Thymus (tissue), 14 donors: Measurements from ENCODE around the gene MAT2A. TPM values are rescaled to one million over a fixed set of nuclear protein-coding genes. Genes with fewer than 3 reads are reported as not detected.

Experiments used
- DNase-seq, 9 donors: peaks; one replicate each; pipeline ENCODE4 v3.0.0-alpha.2; 2013; ENCODE audit warnings: low spot score in 9 of 9, low read depth in 6 of 9, missing footprints in 1 of 9
- H3K27ac ChIP-seq, 2 donors: one replicate each; pipeline ENCODE4 v1.5.1; 2013; ENCODE audit warnings: control low read depth in 1 of 2, low read depth in 1 of 2, low read length in 1 of 2, mild to moderate bottlenecking in 1 of 2, moderate library complexity in 1 of 2
- H3K27me3 ChIP-seq, 2 donors: one replicate each; pipeline ENCODE4 v1.5.1; 2013; ENCODE audit warnings: low read length in 1 of 2; ENCODE audit not compliant: control insufficient read depth in 2 of 2, insufficient read depth in 1 of 2
- H3K36me3 ChIP-seq, 2 donors: one replicate each; pipeline ENCODE4 v1.5.1; 2013; ENCODE audit warnings: low read length in 1 of 2, mild to moderate bottlenecking in 1 of 2, moderate library complexity in 1 of 2; ENCODE audit not compliant: control insufficient read depth in 2 of 2, insufficient read depth in 2 of 2
- H3K4me1 ChIP-seq, 2 donors: one replicate each; pipeline ENCODE4 v1.5.1; 2013; ENCODE audit warnings: low read length in 2 of 2; ENCODE audit not compliant: control insufficient read depth in 2 of 2, insufficient read depth in 2 of 2
- H3K4me3 ChIP-seq, 2 donors: one replicate each; pipeline ENCODE4 v1.5.1; 2013; ENCODE audit warnings: low read length in 2 of 2, control low read depth in 1 of 2, mild to moderate bottlenecking in 1 of 2
- H3K9me3 ChIP-seq, 2 donors: one replicate each; pipeline ENCODE4 v1.5.1; 2013; ENCODE audit warnings: low read length in 1 of 2, mild to moderate bottlenecking in 1 of 2; ENCODE audit not compliant: control insufficient read depth in 2 of 2, insufficient read depth in 1 of 2
- WGBS: extraction: QIAGEN DNeasy Blood & Tissue Kit; methylation state at CpG from one replicate; pipeline ENCODE4 v1.1.7; 2013; 5-methylcytosine and 5-hydroxymethylcytosine counted together
- long read RNA-seq, 10 donors: transcript quantifications; one replicate each; lab custom pipeline, GENCODE V29; 2026
- polyA plus RNA-seq: library from polyadenylated mRNA; stranded (reverse); fragments of 200-250 nt; gene quantifications from one replicate; pipeline ENCODE4 v1.2.3, GENCODE V29; 2013
- total RNA-seq: library from RNA; stranded (reverse); fragments of 120-200 nt; gene quantifications from one replicate; pipeline ENCODE4 v1.2.4, GENCODE V29; 2013
- donor health status: healthy.

The MAT2A gene
- 78.4 TPM for total RNA-seq
- 98.0 TPM for polyA plus RNA-seq
- long read RNA-seq, donor 1, transcript MAT2A-201 (9 exons, 2,819 nt), result major isoform, 6 of 6 reads
- long read RNA-seq, donor 1, partial matches to known transcripts, result 0 of 6 reads
- long read RNA-seq, donor 1, other reads (novel, unspliced or antisense), result 0 of 6 reads
- long read RNA-seq, donor 2, transcript MAT2A-201 (9 exons, 2,819 nt), result major isoform, 35 of 139 reads
- long read RNA-seq, donor 2, partial matches to known transcripts, result 89 of 139 reads
- long read RNA-seq, donor 2, other reads (novel, unspliced or antisense), result 13 of 139 reads
- long read RNA-seq, donor 3, transcript MAT2A-203 (2 exons, 583 nt), result minor isoform, 5 of 125 reads
- long read RNA-seq, donor 3, transcript MAT2A-201 (9 exons, 2,819 nt), result major isoform, 58 of 125 reads
- long read RNA-seq, donor 3, partial matches to known transcripts, result 60 of 125 reads
- long read RNA-seq, donor 3, other reads (novel, unspliced or antisense), result 0 of 125 reads
- long read RNA-seq, donor 4, transcript MAT2A-201 (9 exons, 2,819 nt), result major isoform, 20 of 34 reads
- long read RNA-seq, donor 4, partial matches to known transcripts, result 11 of 34 reads
- long read RNA-seq, donor 4, other reads (novel, unspliced or antisense), result 0 of 34 reads
- long read RNA-seq, donor 5, transcript MAT2A-201 (9 exons, 2,819 nt), result major isoform, 48 of 250 reads
- long read RNA-seq, donor 5, partial matches to known transcripts, result 201 of 250 reads
- long read RNA-seq, donor 5, other reads (novel, unspliced or antisense), result 0 of 250 reads
- long read RNA-seq, donor 6, transcript MAT2A-201 (9 exons, 2,819 nt), result major isoform, 14 of 37 reads
- long read RNA-seq, donor 6, partial matches to known transcripts, result 21 of 37 reads
- long read RNA-seq, donor 6, other reads (novel, unspliced or antisense), result 0 of 37 reads
- long read RNA-seq, donor 7, transcript MAT2A-201 (9 exons, 2,819 nt), result major isoform, 5 of 54 reads
- long read RNA-seq, donor 7, partial matches to known transcripts, result 48 of 54 reads
- long read RNA-seq, donor 7, other reads (novel, unspliced or antisense), result 0 of 54 reads
- long read RNA-seq, donor 8, transcript MAT2A-201 (9 exons, 2,819 nt), result major isoform, 24 of 69 reads
- long read RNA-seq, donor 8, partial matches to known transcripts, result 44 of 69 reads
- long read RNA-seq, donor 8, other reads (novel, unspliced or antisense), result 0 of 69 reads
- long read RNA-seq, donor 9, transcript MAT2A-201 (9 exons, 2,819 nt), result major isoform, 15 of 30 reads
- long read RNA-seq, donor 9, partial matches to known transcripts, result 14 of 30 reads
- long read RNA-seq, donor 9, other reads (novel, unspliced or antisense), result 0 of 30 reads
- long read RNA-seq, donor 10, transcript MAT2A-201 (9 exons, 2,819 nt), result major isoform, 20 of 41 reads
- long read RNA-seq, donor 10, partial matches to known transcripts, result 21 of 41 reads
- long read RNA-seq, donor 10, other reads (novel, unspliced or antisense), result 0 of 41 reads

- Histone ChIP-seq H3K4me1 (peaks cover 8 to 23% of the 10 kb centered on the region in 2 donors), H3K27ac (peak within 1 kb of the TSS; percentile 96 to 98), H3K9me3 (no peaks in the 10 kb centered on the region), H3K4me3 (peak within 1 kb of the TSS; percentile 65 to 88), H3K27me3 (no peaks in the 10 kb centered on the region), H3K36me3 (peaks cover 19 to 34% of the 10 kb centered on the region in 2 donors)
- under 1% methylated on average over 92 of the region's 92 CpGs for WGBS
- peak; percentile 71 to 95 (median 88) for DNase-seq
Observed at GRCh38 chr2:85538507-85539360, at the start of gene MAT2A. Gene MAT2A, plus strand, starts transcription at chr2:85539168. Its CDS starts 120 bp downstream, at chr2:85539288.

DNA sequence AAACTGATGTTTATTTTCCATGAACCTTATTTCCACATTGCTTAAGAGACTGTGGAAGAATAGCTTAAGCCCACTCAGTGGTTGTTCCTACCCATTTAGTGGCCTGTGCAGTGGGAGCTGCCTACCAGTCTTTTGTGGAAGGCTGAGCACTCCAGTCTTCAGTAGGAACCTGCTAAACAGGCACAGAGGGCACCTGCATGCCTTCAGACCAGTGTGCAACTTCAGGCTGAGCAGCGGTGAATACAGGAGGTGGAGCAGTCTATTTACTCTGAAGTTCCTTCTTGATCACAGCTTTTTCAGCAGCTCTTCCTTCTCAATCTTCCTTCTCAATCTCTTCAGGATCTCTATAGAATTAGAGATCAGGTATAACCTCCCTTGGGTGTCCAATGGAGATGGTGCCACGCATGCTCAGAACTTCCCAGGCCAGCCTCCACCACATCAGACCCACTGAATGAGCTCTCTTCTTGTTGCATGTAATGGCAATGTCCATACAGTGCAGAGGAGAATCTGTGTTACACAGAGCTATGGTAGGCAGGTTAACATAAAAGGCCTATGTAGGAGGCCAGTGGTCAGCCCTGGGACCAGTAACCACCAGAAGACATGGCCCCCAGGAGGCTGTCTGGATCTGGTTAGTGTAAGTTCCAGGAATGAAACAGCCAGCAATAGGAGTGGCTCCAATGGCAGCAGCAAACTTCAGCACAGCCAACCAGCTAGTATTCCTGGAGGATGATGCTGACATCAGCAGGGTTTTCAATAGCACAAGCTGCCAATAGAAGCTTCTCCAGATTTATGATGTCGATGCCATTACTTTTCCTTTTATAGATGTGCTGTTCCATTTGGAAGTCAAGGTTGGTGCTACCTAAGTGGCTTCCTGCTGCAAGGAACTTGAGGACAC lies 47.9 kb upstream of the MAT2A start:
- no peaks in the 10 kb centered on the region for H3K4me1 ChIP-seq
- WGBS, result 99% methylated on average over 3 of the region's 3 CpGs
- DNase-seq, result no peak

GRCh38 chr2:85496436-85496835 lies 42.5 kb upstream of the MAT2A start:
- no peaks in the 10 kb centered on the region for H3K4me1 ChIP-seq
- no peak for DNase-seq
- H3K27ac ChIP-seq, result no peak overlapping the region
- no peak overlapping the region for H3K4me3 ChIP-seq
- no peaks in the 10 kb centered on the region for H3K9me3 ChIP-seq
- H3K27me3 ChIP-seq, result no peaks in the 10 kb centered on the region
- 100% methylated on average over 1 of the region's 1 CpG for whole genome bisulfite sequencing
- no peaks in the 10 kb centered on the region for H3K36me3 ChIP-seq

More for the DNA sequence above, 47.9 kb upstream of the MAT2A start:
- Histone ChIP-seq H3K4me3 (no peak overlapping the region), H3K27me3 (no peaks in the 10 kb centered on the region), H3K9me3 (peaks cover 0 to 9% of the 10 kb centered on the region in 2 donors), H3K36me3 (no peaks in the 10 kb centered on the region), H3K27ac (no peak overlapping the region)

DNA sequence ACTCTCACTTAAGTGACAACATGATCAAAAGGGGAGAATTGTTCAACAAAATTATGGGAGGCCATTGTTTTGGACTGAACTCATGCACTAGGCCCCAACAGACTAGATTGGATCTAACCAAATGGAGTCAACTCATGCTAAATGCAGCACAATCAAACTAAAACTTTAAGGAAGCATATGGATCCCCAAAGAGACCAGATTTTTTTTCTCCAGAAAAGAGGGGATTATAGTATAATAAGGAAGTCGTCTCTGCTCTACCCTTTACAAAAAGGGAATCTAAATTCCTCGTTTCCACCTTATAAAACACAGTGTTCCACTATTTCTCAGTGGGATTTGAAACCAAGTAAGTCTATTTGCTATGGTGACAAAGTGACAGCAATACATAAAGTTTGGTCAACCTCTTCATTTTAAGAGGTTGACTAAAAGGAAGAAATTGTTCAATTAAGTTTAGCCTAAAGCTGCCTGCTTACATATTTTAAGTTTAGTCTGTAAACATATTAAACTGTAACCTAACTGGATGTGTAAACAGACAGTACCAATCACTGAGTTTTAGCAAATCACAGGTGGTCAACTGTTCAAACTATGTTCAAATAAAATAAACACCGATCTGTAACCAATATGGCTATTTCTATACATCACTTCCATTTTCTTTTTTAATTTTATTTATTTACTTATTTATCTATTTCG lies 40.9 kb upstream of the MAT2A start:
- no peaks in the 10 kb centered on the region for H3K36me3 ChIP-seq
- no peak overlapping the region for H3K4me3 ChIP-seq
- DNase-seq, result no peak
- no peaks in the 10 kb centered on the region for H3K9me3 ChIP-seq
- 97% methylated on average over 4 of the region's 4 CpGs for WGBS
- no peaks in the 10 kb centered on the region for H3K4me1 ChIP-seq
- H3K27me3 ChIP-seq, result no peaks in the 10 kb centered on the region
- H3K27ac ChIP-seq, result no peak overlapping the region

GRCh38 chr2:85501248-85501647 lies 37.7 kb upstream of the MAT2A start:
- DNase-seq, result no peak
- no peaks in the 10 kb centered on the region for H3K36me3 ChIP-seq
- H3K27ac ChIP-seq, result no peak overlapping the region
- 58% methylated on average over 3 of the region's 3 CpGs for WGBS
- H3K27me3 ChIP-seq, result no peaks in the 10 kb centered on the region
- no peaks in the 10 kb centered on the region for H3K9me3 ChIP-seq
- peaks cover 0 to 4% of the 10 kb centered on the region in 2 donors for H3K4me1 ChIP-seq
- H3K4me3 ChIP-seq, result no peak overlapping the region

- H3K9me3 ChIP-seq, result no peaks in the 10 kb centered on the region
- H3K27ac ChIP-seq, result no peak overlapping the region
- 69% methylated on average over 3 of the region's 3 CpGs for WGBS
- no peak overlapping the region for H3K4me3 ChIP-seq
- H3K36me3 ChIP-seq, result no peaks in the 10 kb centered on the region
- DNase-seq, result no peak
- H3K27me3 ChIP-seq, result no peaks in the 10 kb centered on the region
- peaks cover 0 to 4% of the 10 kb centered on the region in 2 donors for H3K4me1 ChIP-seq
Observed at GRCh38 chr2:85502720-85503119, 36.2 kb upstream of the MAT2A start.

- no peak for DNase-seq
- no peaks in the 10 kb centered on the region for H3K36me3 ChIP-seq
- 94% methylated on average over 17 of the region's 17 CpGs for WGBS
- no peak overlapping the region for H3K27ac ChIP-seq
- H3K4me3 ChIP-seq, result no peak overlapping the region
- H3K9me3 ChIP-seq, result no peaks in the 10 kb centered on the region
- H3K4me1 ChIP-seq, result peaks cover 0 to 4% of the 10 kb centered on the region in 2 donors
- no peaks in the 10 kb centered on the region for H3K27me3 ChIP-seq
Observed at GRCh38 chr2:85503168-85503850, 35.7 kb upstream of the MAT2A start.
